VCaP (cell line): ENCODE results near the gene RASSF3.
A peak's percentile ranks its signal among the peaks of the same experiment; 100 is the strongest.

ENCODE experiments used
- H3K27ac ChIP-seq: fragments of 450-650 bp; 2 replicates; pipeline ENCODE4 v1.5.1; 2017
- CTCF ChIP-seq: fragments of 450-650 bp; conservative IDR thresholded peaks from 2 replicates; pipeline ENCODE4 v1.5.1; 2017; ENCODE audit warnings: mild to moderate bottlenecking, moderate library complexity

Gene RASSF3

GRCh38 chr12:64688715-64689114, 78.4 kb downstream of the RASSF3 start:
- TF ChIP-seq CTCF, result no peak
- H3K27ac ChIP-seq, result peak overlapping the region; percentile 90

DNA sequence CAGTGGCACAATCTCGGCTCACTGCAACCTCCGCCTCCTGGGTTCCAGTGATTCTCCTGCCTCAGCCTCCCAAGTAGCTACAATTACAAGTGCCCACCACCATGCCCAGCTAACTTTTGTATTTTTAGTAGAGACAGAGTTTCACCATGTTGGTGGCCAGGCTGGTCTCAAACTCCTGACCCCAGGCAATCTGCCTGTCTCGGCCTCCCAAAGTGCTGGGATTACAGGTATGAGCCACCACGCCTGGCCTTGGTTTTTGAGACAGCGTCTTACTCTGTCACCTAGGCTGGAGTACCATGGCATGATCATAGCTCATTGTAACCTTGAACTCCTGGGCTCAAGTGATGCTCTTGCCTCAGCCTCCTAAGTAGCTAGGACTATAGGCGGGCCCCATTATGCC, 79.9 kb downstream of the RASSF3 start:
- peak overlapping the region; percentile 90; the same call in 1 of the 2 replicates for H3K27ac ChIP-seq

DNA sequence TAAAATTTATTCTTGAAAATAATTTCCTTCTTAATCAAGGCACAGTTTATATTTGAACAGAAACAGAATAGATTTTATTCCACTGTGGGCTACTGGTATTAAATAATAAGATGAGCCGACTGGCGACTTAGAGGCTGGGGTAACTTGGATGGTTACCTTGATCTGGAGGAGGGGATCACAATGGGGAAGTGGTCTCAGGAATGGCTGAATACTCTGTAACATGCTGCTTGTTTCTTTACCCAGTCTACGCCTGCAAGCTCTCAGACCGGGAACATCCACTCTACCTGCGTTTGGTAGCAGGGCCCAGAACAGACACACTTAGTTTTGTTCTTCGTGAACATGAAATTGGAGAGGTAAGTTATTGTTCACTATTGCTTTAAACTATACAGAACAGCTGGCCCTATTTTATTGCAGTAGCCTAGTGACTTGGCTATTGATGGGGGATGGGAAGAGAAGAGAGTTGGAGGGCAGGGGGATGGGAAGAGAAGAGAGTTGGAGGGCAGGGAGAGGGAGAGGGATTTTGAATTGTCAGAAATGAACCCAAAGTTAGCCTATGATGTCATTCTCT, 81.0 kb downstream of the RASSF3 start:
- peak overlapping the region; percentile 90 for H3K27ac ChIP-seq

GRCh38 chr12:64691795-64692583, 81.7 kb downstream of the RASSF3 start:
- peak overlapping the region; percentile 90 for H3K27ac ChIP-seq

More for the DNA sequence above, 81.0 kb downstream of the RASSF3 start:
- no peak for TF ChIP-seq CTCF

GRCh38 chr12:64694130-64695040, 84.1 kb downstream of the RASSF3 start:
- no peak for TF ChIP-seq CTCF
- H3K27ac ChIP-seq, result peak overlapping the region; percentile 65

More at GRCh38 chr12:64691795-64692583, 81.7 kb downstream of the RASSF3 start:
- no peak for TF ChIP-seq CTCF

GRCh38 chr12:64695550-64695949, 85.3 kb downstream of the RASSF3 start:
- no peak for TF ChIP-seq CTCF
- peak overlapping the region; percentile 65 for H3K27ac ChIP-seq

DNA sequence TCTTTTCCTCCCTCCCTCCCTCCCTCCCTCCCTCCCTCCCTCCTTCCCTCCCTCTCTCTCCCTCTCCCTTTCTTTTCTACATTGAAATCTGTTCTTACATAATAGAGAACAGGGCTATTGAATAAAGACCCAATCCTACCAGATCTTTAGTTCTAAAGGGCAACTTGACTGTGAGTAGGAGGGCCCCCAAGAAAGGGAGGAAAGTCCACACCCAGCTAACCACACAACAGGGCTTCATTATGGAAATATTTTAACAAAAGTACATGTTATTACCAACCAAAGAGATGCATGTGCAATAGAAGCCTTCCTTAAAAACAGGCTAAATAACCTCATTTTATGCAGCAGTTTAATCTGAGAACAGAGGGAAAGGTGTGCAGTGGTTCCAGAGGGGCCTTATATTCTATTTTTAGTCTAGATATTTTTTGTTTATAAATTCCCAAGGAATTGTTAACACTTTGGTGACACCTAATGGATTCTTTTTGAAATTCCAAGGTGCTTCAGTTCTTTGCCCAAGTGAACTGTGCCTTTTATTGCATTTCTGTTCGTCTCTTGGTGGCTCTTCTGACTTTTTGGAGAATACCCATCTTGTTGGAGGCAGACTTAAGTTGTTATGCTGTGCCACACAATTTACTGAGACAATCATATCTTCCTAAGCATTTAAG, 85.9 kb downstream of the RASSF3 start:
- peak; percentile 70 for TF ChIP-seq CTCF
- peak overlapping the region; percentile 65 for H3K27ac ChIP-seq
